Measurements from ENCODE around the gene LRRC18.
A peak's percentile ranks its signal among the peaks of the same experiment; 100 is the strongest.

LRRC18 gene

GRCh38 chr10:48939790-48940325 lies at the start of gene LRRC18:
Gene LRRC18, minus strand, starts transcription at chr10:48939840. Its CDS starts 25,685 bp downstream, at chr10:48914155.
- DNase-seq = no peak

DNA sequence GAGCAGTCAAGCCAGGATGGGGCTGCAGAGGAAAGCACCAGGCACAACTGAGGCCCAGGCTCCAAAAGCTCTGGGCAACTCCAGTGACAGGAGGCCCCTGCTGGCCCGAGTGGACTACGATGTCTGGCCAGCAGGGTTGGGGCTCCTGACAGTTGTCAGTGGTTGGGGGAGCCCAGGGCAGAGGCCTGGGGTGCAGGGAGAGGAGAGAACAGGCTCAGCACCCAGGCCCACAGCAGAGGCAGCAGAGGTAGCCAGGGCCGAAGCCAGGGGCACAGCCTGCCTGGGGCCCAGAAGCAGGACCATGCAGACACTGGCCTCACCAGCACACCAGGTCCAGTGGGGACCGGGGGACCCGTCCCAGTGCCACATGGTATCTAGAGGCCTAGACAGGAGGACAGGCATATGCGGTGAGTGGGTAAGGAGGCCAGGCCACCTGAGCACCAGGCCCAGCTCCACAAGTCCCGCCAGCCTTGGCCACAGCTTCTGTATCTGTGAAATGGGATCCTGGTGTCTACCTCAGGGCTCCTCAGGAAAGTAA lies 46.0 kb upstream of the LRRC18 start:
- DNase-seq = no peak

- no peak for DNase-seq
Observed at GRCh38 chr10:48983648-48984351, 44.2 kb upstream of the LRRC18 start.

- no peak for DNase-seq
Observed at GRCh38 chr10:48982584-48982983, 42.9 kb upstream of the LRRC18 start.

- peak; percentile 22 for DNase-seq
Observed at GRCh38 chr10:48981310-48981907, 41.8 kb upstream of the LRRC18 start.

DNA sequence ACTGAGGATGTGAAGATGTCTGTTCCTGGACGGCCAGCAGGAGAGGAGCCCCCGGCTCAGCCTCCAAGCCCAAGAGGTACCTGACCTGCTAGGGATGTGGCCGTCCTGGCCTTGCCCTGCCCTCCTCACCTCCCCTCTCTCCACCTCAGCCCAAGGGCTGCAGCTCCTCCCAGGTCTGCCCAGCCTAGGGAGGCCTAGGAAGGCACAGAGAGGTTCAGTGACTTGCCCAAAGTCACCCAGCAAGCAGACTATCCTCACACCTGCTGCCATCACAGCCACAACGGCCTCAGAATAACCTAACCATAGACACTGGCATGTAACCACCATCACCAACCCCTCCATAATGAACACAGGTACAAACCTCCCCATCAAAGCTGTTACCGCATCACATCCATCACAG lies 38.7 kb upstream of the LRRC18 start:
- no peak for DNase-seq

GRCh38 chr10:48976196-48976595 lies 36.6 kb upstream of the LRRC18 start:
- DNase-seq = peak; percentile 3

GRCh38 chr10:48974510-48975156 lies 35.0 kb upstream of the LRRC18 start:
- no peak for DNase-seq

DNA sequence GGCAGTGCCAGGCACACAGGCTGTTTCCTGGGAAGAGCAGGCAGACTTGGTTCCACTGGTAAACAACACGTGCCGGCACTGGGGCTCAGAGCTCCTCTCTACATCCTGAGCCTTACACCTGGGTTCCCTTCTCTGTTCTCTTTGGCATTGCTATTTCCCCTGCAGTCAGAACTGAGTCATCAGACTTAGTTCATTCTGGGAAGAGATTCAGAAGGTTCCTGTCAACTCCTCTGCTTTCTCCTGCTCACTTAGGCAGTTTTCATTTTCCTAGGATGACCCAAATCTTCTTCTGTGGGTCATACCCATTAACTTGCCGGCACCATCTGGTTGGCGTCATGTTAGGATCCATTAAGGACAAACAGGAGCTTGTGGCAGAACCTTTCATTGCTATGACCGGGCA lies 33.4 kb upstream of the LRRC18 start:
- DNase-seq = no peak

GRCh38 chr10:48970654-48971053 lies 31.0 kb upstream of the LRRC18 start:
- no peak for DNase-seq

GRCh38 chr10:48970046-48970445 lies 30.4 kb upstream of the LRRC18 start:
- no peak for DNase-seq

DNA sequence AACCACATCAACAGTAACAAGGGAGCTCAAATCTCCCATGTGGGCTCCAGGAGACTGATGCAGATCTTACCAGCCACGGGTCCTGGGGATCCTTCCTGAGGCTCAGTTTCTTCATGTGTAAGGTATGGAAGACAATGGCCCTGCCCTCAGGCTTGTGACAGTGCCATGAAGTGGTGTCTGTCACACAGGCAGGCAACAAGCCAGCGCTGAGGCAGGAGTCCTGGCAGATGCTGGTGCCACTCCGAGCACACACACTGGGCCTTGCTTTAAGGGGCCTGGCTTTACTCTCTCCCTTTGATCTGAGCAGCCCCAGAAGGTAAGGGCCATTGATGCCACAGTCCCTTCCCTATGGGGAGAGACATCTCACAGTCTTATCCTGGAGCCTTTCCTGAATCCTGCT lies 28.4 kb upstream of the LRRC18 start:
- DNase-seq = no peak

DNA sequence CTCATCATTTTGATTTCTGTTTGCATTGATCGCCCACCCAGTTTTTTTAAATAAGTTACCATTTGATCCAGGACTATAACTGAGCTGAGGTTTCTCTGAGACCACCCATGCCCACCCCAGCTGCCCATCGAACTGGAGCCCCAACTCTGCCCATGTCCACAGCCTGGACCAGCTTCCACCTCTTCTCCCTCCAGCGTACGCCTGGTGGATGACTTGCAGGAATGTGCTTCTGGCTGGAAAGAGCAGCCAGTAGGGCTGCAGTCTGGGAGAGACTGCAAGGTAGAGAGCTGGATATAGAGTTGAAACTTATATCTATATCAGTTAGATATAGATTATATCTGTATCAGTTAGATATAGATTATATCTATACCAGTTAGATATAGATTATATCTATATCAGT lies 25.8 kb upstream of the LRRC18 start:
- DNase-seq = no peak

- no peak for DNase-seq
Observed at GRCh38 chr10:48964038-48964437, 24.4 kb upstream of the LRRC18 start.

GRCh38 chr10:48958598-48959190 lies 19.1 kb upstream of the LRRC18 start:
- DNase-seq = no peak

GRCh38 chr10:48957361-48958151 lies 17.9 kb upstream of the LRRC18 start:
- no peak for DNase-seq

DNA sequence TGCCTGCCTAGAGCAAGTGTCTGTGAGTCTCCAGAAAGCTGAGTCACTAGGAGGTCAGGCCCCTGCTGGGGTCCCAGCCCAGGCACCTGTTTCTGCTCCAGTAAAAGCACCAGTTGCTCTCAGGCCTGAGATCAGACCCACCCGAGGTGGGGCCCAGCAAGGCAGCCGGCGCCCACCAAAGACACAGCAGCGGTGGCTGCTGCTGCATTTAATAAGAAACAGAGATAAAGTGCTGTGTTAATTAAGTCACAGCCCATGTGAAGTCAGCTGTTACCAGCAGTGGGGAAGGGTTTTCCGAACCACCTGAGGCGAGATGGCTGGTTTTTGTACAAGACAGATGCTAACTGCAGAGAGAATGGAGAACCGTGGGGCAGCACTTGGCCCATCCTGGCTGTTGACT lies 12.1 kb upstream of the LRRC18 start:
- DNase-seq = no peak

DNA sequence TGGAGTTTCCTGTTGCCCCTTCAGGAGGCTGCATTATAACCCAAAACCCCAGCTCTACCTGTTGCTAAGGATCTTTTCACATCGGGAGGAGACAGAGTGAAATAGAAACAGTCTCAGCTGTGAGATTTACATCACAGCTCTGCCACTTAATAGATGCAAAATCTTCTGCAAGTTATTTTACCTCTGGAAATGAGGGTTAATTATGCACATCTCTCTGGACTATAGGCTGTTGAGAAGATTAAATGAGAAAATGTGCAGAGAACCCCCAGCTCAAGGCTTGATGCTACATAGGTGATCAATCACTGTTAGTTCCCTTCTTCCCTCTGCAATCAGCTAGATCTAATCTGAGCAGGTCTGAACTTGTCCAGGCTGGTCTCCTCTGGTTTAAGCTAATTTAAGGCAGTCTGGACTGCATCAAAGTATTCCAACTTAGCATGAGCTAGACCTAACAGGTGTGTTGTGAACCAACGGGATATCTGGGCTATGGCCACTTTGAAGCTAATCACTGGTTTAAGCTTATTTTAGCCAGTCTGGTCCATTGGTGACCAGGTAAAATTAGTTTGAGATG lies 8.9 kb upstream of the LRRC18 start:
- DNase-seq = no peak

GRCh38 chr10:48947690-48948469 lies 8.2 kb upstream of the LRRC18 start:
- no peak for DNase-seq

DNA sequence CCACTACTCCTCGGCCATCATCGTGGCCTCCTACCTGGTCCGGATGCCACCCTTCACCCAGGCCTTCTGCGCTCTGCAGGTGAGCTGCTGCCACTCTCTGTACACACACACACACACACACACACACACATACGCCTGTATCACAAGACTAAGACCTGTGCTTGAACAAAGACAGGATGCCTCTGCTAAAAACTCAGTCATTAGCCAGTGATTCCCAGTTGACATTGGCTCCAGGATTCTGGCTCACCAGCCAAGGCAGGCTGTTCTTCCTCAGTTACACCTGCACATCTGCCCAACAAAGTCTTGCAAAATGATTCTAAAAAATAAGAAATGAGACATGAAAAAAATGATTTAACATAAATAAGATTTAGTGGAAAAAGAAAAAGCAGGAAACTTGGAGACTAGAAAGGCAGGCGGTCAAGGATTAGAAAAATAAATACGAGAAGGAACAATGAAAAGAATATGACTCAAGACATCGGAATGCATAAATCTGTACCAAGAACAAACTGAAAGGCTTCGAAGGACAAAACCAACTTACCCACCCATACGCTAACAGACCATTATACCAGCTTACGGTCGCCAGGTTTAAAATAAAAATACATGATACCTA lies 7.4 kb upstream of the LRRC18 start:
- no peak for DNase-seq

- no peak for DNase-seq
Observed at GRCh38 chr10:48946332-48946731, 6.7 kb upstream of the LRRC18 start.

Measured in fibroblast of skin of right biceps (primary cell).